PC-3 (cell line): ENCODE data around the gene SLC25A11. TPM values are rescaled to one million over a fixed set of nuclear protein-coding genes. Genes with fewer than 3 reads are reported as not detected.

Experiments
- ATAC-seq: fragments of 200-7000 bp; cut with Tn5 transposase; 2 replicates; pipeline ENCODE4 v1.9.1; 2020; ENCODE audit warnings: mild to moderate bottlenecking, moderate library complexity
- BruUV-seq: library from RNA; stranded (reverse); fragments of 400-500 nt; replicated peaks from 2 replicates; lab custom pipeline; 2021; lab: Mats Ljungman, UMichigan
- CTCF ChIA-PET: fragments of 300-600 bp; sonication (Branson Sonifier 250); formaldehyde crosslinking; loops from one replicate; lab custom pipeline; 2022; ENCODE audit warnings: antibody characterized with exemption; lab: Charles Lee
- POLR2A ChIA-PET: fragments of 300-600 bp; sonication (Branson Sonifier 250); formaldehyde crosslinking; loops from one replicate; lab custom pipeline; 2022; ENCODE audit warnings: antibody characterized with exemption; ENCODE audit not compliant: unreplicated experiment; lab: Charles Lee
- DNase-seq: peaks from one replicate; pipeline ENCODE4 v3.0.0-alpha.2; 2015
- H2AFZ ChIP-seq: fragments of 300-600 bp; sonication (generic); 2 replicates; pipeline ENCODE4 v1.6.0; 2016; ENCODE audit warnings: antibody characterized with exemption, low read length
- H3F3A ChIP-seq: fragments of 300-600 bp; sonication (generic); one replicate; pipeline ENCODE4 v1.6.0; 2017; ENCODE audit warnings: antibody characterized with exemption, low read length, control low read depth, mild to moderate bottlenecking; ENCODE audit not compliant: unreplicated experiment
- H3K27ac ChIP-seq: fragments of 300-600 bp; sonication (generic); 2 replicates; pipeline ENCODE4 v1.5.1; 2016; ENCODE audit warnings: mild to moderate bottlenecking, low read length
- H3K27me3 ChIP-seq: fragments of 300-600 bp; sonication (generic); 2 replicates; pipeline ENCODE4 v1.6.1; 2016; ENCODE audit warnings: low read length, mixed read lengths
- H3K36me3 ChIP-seq: fragments of 300-600 bp; sonication (generic); 2 replicates; pipeline ENCODE4 v1.6.1; 2016; ENCODE audit warnings: low read depth, mixed run types, low read length, mixed read lengths
- H3K4me1 ChIP-seq: fragments of 300-600 bp; sonication (generic); 2 replicates; pipeline ENCODE4 v1.5.1; 2016; ENCODE audit warnings: low read length; ENCODE audit not compliant: insufficient read depth
- H3K4me2 ChIP-seq: fragments of 300-600 bp; sonication (generic); 2 replicates; pipeline ENCODE4 v1.6.0; 2016; ENCODE audit warnings: low read length
- H3K4me3 ChIP-seq: fragments of 300-600 bp; sonication (generic); 2 replicates; pipeline ENCODE4 v1.5.1; 2016; ENCODE audit warnings: mild to moderate bottlenecking, low read length, mixed read lengths
- H3K79me2 ChIP-seq: fragments of 300-600 bp; sonication (generic); 2 replicates; pipeline ENCODE4 v1.6.1; 2017; ENCODE audit warnings: low read length, mixed read lengths
- H3K9ac ChIP-seq: fragments of 300-600 bp; sonication (generic); 2 replicates; pipeline ENCODE4 v1.6.0; 2016; ENCODE audit warnings: mild to moderate bottlenecking, low read length
- H3K9me2 ChIP-seq: fragments of 300-600 bp; sonication (generic); replicated peaks from 2 replicates; pipeline ENCODE4 v1.6.1; 2016; ENCODE audit warnings: mixed run types, low read length, mixed read lengths
- H3K9me3 ChIP-seq: fragments of 300-600 bp; sonication (generic); 2 replicates; pipeline ENCODE4 v1.6.1; 2016; ENCODE audit warnings: low read length, mixed read lengths
- H4K20me1 ChIP-seq: fragments of 300-600 bp; sonication (generic); 2 replicates; pipeline ENCODE4 v1.6.1; 2016; ENCODE audit warnings: low read length, mixed read lengths
- EZH2 ChIP-seq: fragments of 300-600 bp; sonication (generic); IDR thresholded peaks from one replicate; pipeline ENCODE4 v1.6.1; 2017; ENCODE audit warnings: antibody characterized with exemption, mild to moderate bottlenecking, low read length; ENCODE audit not compliant: unreplicated experiment
- EZH2phosphoT487 ChIP-seq: fragments of 300-600 bp; sonication (generic); IDR thresholded peaks from 2 replicates; pipeline ENCODE4 v1.6.1; 2018; ENCODE audit warnings: mild to moderate bottlenecking, antibody characterized with exemption, low read length, borderline replicate concordance
- intact Hi-C: fragments of 100-400 bp; cut with micrococcal nuclease; formaldehyde crosslinking; loops from 2 replicates; pipeline ENCODE4 v1.9.0; 2023
- total RNA-seq: library from RNA; depleted of rRNA; stranded (reverse); fragments of >200 nt; gene quantifications from 2 replicates; pipeline ENCODE4 v1.2.3, GENCODE V29; 2014
- TF ChIP-seq, protein P1 (sequence below): fragments of 300-600 bp; sonication (generic); conservative IDR thresholded peaks from 2 replicates; pipeline ENCODE4 v1.5.1; 2017; ENCODE audit warnings: antibody characterized with exemption, low read depth, mild to moderate bottlenecking, low read length

Gene SLC25A11
- total RNA-seq, 1 experiment from 2014 or later, result 72.1 TPM

GRCh38 chr17:4960279-4960922 is 20.6 kb upstream of the SLC25A11 start:
- no peaks in the 10 kb centered on the region for H3K79me2 ChIP-seq
- H3K9me3 ChIP-seq, result no peaks in the 10 kb centered on the region
- TF ChIP-seq, protein P1, sequence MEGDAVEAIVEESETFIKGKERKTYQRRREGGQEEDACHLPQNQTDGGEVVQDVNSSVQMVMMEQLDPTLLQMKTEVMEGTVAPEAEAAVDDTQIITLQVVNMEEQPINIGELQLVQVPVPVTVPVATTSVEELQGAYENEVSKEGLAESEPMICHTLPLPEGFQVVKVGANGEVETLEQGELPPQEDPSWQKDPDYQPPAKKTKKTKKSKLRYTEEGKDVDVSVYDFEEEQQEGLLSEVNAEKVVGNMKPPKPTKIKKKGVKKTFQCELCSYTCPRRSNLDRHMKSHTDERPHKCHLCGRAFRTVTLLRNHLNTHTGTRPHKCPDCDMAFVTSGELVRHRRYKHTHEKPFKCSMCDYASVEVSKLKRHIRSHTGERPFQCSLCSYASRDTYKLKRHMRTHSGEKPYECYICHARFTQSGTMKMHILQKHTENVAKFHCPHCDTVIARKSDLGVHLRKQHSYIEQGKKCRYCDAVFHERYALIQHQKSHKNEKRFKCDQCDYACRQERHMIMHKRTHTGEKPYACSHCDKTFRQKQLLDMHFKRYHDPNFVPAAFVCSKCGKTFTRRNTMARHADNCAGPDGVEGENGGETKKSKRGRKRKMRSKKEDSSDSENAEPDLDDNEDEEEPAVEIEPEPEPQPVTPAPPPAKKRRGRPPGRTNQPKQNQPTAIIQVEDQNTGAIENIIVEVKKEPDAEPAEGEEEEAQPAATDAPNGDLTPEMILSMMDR, result no peak
- TF ChIP-seq EZH2phosphoT487 (no peak), EZH2 (no peak)
- no peaks in the 10 kb centered on the region for H3F3A ChIP-seq
- POLR2A ChIA-PET, result no interaction called here
- CTCF ChIA-PET, result no interaction called here
- no peak overlapping the region for H3K27ac ChIP-seq
- BruUV-seq, result no TSS peak
- H3K4me2 ChIP-seq, result no peak overlapping the region
- no peaks in the 10 kb centered on the region for H4K20me1 ChIP-seq
- H2AFZ ChIP-seq, result no peak overlapping the region
- no peaks in the 10 kb centered on the region for H3K4me1 ChIP-seq
- intact Hi-C loops, result no loop called here
- no peak overlapping the region for H3K9ac ChIP-seq
- no peaks in the 10 kb centered on the region for H3K27me3 ChIP-seq
- no peak overlapping the region for H3K4me3 ChIP-seq
- ATAC-seq (no peak), DNase-seq (no peak)
- no peaks in the 10 kb centered on the region for H3K9me2 ChIP-seq
- no peaks in the 10 kb centered on the region for H3K36me3 ChIP-seq

DNA sequence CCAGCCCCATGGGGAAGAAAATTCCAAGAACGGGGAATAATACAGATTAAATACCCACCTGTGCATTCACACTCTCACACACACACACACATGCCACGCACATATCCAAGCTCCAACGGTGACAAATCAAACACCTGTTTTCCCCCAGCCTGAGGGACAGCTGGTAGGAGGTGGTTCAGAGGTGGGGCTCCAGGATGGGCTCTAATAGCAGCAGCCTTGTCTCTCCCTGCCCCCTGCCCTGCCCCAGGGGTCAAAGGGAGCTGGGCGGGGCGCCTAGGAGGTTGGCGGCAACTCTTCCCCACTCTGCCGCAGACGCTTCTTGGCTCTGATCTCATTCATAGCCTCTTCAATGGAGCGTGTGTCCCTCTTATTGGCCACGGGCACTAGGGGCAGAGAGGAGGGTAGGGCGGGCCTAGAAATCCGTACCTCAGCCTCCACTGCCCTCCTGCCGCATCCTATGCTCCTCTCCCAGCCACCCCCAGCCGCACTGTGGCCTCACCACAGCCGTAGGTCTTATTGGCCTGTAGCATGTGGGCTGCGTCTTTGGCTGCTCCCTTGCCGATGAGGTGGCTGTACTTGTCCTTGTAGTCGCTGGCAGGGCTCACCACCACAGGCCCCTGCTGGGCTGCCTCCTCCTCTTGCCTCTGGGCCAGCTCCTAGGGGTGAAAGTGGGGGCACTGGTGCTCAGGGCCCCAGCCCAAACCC is 19.6 kb upstream of the SLC25A11 start:
- ChIA-PET POLR2A (no interaction called here), CTCF (no interaction called here)
- Histone ChIP-seq H3K27me3 (no peaks in the 10 kb centered on the region), H3K27ac (no peak overlapping the region), H3K4me1 (no peaks in the 10 kb centered on the region), H3K4me2 (no peak overlapping the region), H3K9me3 (no peaks in the 10 kb centered on the region), H4K20me1 (no peaks in the 10 kb centered on the region), H3F3A (no peaks in the 10 kb centered on the region), H2AFZ (no peak overlapping the region), H3K4me3 (no peak overlapping the region), H3K36me3 (no peaks in the 10 kb centered on the region), H3K79me2 (no peaks in the 10 kb centered on the region), H3K9ac (no peak overlapping the region), H3K9me2 (no peaks in the 10 kb centered on the region)
- no peak for DNase-seq
- intact Hi-C loops, result no loop called here
- no peak for TF ChIP-seq EZH2phosphoT487
- no peak for ATAC-seq
- TSS peak; percentile 82 for BruUV-seq

GRCh38 chr17:4958102-4958501 is 18.3 kb upstream of the SLC25A11 start:
- no peaks in the 10 kb centered on the region for H3K36me3 ChIP-seq
- BruUV-seq, result no TSS peak
- TF ChIP-seq EZH2 (no peak), EZH2phosphoT487 (no peak)
- TF ChIP-seq, protein P1, result no peak
- DNase-seq (no peak), ATAC-seq (no peak)
- H3K9me2 ChIP-seq, result no peaks in the 10 kb centered on the region
- no peaks in the 10 kb centered on the region for H3K79me2 ChIP-seq
- no peaks in the 10 kb centered on the region for H4K20me1 ChIP-seq
- H3K4me1 ChIP-seq, result no peaks in the 10 kb centered on the region
- no peak overlapping the region for H3K4me2 ChIP-seq
- H3K27me3 ChIP-seq, result no peaks in the 10 kb centered on the region
- no peak overlapping the region for H3K4me3 ChIP-seq
- POLR2A ChIA-PET, result no interaction called here
- CTCF ChIA-PET, result no interaction called here
- H2AFZ ChIP-seq, result no peak overlapping the region
- H3F3A ChIP-seq, result no peaks in the 10 kb centered on the region
- intact Hi-C loops, result no loop called here
- no peaks in the 10 kb centered on the region for H3K9me3 ChIP-seq
- no peak overlapping the region for H3K27ac ChIP-seq
- H3K9ac ChIP-seq, result no peak overlapping the region
